ENCODE data around the gene SLC25A19.
"Not testable (repeated sequence)": the region's sequence is repeated elsewhere in the genome, so short reads cannot be mapped to it uniquely, and the experiment has no call there.

DNA sequence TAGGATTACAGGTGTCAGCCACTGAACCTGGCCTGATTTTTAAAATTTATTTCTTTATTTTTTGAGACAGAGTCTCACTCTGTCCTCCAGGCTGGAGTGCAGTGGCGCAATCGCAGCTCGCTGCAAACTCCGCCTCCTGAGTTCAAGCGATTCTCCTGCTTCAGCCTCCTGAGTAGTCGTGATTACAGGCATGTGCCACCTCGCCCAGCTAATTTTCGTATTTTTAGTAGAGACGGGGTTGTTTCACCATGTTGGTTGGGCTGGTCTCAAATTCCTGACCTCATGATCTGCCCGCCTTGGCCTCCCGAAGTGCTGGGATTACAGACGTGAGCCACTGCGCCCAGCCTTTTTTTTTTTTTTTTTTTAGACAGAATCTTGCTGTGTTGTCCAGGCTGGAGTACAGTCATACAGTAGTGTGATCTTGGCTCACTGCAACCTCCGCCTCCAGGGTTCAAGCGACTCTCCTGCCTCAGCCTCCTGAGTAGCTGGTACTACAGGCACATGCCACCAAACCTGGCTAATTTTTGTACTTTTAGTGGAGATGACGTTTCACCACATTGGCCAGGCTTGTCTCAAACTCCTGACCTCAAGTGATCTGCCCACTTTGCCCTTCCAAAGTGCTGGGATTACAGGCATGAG, 3.7 kb upstream of the SLC25A19 start:
- not testable (repeated sequence) for TF ChIP-seq TAF1 (IDR thresholded peaks at IDR 0.05; ENCODE audit: borderline replicate concordance, low read depth, low read length); POLR2A (IDR thresholded peaks at IDR 0.05; ENCODE audit: low read depth, low read length)
